ENCODE results near the gene MYO5A.
A peak's percentile ranks its signal among the peaks of the same experiment; 100 is the strongest.

Gene MYO5A

DNA sequence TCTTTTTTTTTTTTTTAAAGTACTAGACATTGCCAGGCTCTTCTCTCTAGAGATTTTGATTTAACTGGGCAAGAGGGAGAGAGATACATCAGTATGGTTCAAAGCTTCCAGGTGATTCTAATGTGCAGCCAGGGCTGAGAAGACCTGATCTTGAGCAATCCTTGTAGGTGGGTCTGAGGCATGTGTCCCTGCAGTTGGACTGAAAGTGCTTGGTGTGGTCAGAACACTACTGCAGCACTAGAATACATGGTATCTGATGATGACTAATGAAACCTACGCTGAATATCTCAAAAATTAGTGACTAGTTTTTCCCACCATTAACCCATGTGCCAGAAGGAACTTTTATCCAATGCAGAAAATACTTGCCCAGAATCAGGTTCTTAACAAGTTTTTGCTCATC, 198.7 kb downstream of the MYO5A start:
- no peak for DNase-seq (ENCODE audit: low read depth, low spot score)

DNA sequence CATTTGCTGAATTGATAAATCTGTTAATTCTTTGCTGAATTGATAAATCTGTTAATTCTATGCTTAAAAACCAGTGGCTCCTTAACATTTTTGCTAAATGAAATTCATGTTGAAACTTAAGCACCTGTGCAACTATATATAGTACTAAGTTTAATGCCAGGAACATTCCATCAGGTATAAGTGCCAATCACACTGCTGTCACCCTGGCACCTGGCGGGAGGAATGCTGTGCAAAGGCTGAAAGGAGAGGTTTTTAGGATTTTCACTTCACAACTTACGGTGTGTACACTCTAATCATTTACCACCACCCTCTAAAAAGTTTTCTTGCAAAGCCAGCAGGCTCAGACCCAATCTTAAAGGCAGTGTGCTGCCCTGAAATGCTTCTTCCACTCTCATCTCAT, 199.5 kb downstream of the MYO5A start:
- no peak for DNase-seq (ENCODE audit: low read depth, low spot score)

- no peak for DNase-seq (ENCODE audit: low read depth, low spot score)
Measured at GRCh38 chr15:52328680-52329079, 200.0 kb downstream of the MYO5A start.

- no peak for DNase-seq (ENCODE audit: low read depth, low spot score)
Measured at GRCh38 chr15:52326756-52327155, 201.9 kb downstream of the MYO5A start.

GRCh38 chr15:52324109-52324508, 204.6 kb downstream of the MYO5A start:
- DNase-seq (ENCODE audit: low read depth, low spot score), result no peak

DNA sequence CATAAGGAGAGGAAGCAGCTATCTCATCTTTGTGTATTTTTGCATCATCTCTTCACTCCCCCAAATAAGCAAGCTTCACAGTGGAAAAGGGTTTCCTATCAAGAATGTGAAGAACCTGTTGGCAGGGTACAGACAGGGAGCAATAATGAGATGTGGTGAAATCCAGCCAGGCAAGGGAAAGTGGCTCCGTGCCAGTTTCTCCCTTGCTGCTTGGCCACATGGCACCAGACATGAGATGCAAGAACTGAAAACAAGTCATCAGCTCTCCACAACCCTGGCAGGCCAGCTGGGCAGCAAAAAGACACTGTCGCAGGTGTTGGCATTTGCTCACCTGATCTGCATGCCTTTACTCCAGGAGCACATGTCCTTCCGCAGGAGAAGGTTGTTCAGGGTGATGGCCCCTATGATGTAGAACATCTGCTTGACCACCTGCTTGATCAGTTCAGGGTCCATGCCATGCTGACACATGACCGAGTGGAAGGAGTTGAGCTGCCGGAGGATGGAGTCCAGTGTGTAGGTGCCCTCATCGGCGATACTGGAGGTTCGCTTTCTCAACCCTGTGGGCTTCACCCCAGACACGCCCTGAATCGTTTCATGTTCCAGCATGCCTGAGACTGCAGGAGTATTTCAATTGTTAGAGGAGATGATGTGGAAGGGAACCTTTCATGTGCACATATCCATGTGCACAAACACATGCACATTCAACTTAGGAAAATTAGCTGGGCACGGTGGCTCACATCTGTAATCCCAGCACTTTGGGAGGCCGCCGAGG, 209.8 kb downstream of the MYO5A start:
- no peak for DNase-seq (ENCODE audit: low read depth, low spot score)

DNA sequence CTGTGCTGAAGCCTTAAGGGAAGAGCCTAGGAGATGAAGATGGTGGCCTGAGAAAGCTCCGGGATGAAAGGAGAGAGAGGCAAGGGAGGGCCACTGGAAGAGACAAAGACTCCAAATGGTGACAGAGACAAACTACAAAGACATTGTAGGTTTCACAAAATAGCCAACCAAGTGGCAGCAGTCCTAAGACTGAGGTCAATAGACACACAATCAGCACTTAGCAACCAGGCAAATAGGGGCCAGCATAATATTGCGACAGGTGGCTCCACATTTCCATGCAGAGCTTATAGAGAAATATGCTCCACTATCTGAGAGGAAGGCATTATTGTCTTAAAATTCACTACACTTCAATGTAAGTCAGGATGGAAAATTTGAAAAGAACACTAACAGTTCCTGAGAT, 211.0 kb downstream of the MYO5A start:
- DNase-seq (ENCODE audit: low read depth, low spot score), result no peak

- no peak for DNase-seq (ENCODE audit: low read depth, low spot score)
Measured at GRCh38 chr15:52317022-52317421, 211.7 kb downstream of the MYO5A start.

DNA sequence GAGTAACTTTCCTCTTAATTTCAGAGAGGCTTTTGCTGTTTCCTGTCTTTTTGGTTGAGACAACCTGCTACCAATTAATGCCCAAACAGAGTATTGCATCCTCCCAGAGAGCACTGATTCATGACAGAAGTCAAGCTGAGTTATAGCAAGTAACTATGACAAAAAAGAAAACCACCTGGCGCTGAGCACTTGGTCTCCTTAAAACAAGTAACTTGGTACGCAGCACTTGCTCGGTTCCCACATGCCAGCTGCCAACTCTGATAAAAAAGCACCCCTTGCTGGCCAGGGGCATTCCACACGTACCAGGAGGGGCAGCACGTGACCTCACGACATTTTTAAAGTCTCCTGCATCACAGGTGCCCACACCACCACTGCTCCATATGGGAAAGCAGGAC, 219.5 kb downstream of the MYO5A start:
- DNase-seq (ENCODE audit: low read depth, low spot score), result no peak

DNA sequence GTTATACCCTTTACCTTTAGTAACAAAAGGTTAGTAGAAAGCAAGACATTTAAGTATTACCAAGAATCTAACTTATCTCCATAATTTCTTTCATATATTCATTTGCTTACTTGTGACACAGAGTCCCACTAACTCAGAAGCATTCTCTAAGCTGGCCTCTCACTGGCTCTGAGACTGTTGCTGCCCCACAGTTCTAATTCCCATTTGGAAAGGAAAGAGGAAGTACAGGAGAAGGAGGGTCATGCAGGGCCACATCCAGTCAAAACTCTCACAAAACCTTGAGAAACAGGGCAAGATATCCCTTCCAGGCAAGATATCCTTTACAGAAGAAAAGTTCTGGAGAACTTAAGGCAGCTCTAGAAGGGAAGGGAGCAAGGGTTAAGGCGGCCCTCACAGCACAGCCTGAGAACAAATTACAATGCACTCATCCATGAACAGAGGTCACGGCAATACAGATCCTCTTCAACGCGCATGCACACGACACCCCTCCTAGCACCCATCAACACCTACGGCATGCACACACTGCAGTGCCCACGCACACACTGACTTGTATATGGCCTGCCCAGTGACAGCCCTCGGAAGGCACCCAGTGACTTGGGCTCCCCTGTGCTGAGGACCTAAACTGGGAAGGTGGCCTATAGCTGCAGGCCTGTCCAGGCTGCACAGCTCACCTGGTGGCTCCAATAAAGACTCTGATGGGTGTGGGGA, 220.1 kb downstream of the MYO5A start:
- no peak for DNase-seq (ENCODE audit: low read depth, low spot score)

- no peak for DNase-seq (ENCODE audit: low read depth, low spot score)
Measured at GRCh38 chr15:52307847-52308246, 220.8 kb downstream of the MYO5A start.

DNA sequence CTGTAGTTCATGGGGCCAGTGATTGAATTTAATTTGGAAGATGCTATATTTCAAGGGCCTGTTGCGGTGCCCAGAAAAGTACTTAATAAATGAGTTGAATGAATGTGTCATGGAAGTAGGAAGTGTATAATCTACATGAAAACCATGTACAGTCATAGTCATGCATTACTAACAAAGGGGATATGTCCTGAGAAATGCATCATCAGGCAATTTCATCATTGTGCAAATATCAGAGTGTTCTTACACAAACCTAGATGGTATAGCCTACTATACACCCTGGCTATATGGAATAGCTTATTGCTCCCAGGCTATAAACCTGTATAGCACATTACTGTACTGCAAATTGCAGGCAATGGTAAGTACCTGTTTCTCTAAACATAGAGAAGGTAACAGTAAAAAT, 222.4 kb downstream of the MYO5A start:
- DNase-seq (ENCODE audit: low read depth, low spot score), result no peak

DNA sequence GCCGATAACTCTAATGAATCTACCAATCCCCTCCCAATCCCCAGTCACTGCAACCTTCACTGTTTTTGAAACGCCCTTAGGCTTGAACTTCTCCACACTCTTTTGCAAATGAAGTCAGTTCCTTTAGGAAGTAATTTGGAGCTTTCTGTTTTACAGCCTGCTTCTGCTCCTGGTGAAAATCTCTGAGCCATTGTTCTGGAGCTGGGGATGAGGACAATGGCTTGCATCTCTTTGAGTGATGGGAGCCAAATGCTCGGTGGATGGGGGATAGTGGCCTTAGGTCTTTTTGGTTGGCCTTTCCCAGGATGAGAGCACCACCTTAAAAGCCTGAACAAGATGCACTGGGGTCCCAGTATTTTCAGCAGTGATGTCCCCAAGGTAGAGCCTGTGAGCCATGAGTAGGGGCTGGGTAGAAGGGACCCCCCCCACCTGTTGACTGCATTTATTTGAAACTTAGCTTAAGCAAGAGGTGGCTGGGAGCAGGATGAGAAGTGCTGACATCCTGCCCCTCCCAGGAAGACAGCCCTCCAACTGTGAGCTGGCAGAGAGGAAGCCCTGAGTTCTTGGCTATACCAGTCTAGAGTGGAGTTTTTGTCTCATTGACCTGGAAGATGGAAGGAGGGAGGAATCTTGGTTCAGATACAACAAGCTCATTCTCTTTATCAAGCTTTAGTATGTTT, 225.4 kb downstream of the MYO5A start:
- DNase-seq (ENCODE audit: low read depth, low spot score), result peak; percentile 62

DNA sequence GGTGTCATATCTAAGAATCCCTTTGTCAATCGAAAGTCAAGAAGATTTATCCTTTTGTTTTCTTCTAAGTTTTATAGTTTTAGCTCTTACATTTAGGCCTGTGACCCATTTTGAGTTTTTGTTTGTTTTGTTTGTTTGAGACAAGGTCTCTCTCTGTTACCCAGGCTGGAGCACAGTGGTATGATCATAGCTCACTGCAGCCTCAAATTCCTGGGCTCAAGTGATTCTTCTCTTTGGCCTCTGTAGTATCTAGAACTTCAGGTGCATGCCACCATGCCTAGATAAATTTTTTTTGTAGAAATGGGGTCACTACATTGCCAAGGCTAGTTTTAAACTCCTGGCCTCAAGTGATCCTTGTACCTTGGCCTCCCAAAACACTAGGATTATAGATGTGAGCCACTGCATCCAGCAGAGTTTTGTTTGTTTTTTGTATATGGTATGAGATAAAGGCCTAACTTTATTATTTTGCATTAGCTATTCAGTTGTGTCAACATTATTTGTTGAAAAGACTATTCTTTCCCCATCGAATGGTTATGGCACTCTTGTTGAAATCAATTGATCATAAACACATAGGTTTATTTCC, 227.3 kb downstream of the MYO5A start:
- DNase-seq (ENCODE audit: low read depth, low spot score), result no peak

DNA sequence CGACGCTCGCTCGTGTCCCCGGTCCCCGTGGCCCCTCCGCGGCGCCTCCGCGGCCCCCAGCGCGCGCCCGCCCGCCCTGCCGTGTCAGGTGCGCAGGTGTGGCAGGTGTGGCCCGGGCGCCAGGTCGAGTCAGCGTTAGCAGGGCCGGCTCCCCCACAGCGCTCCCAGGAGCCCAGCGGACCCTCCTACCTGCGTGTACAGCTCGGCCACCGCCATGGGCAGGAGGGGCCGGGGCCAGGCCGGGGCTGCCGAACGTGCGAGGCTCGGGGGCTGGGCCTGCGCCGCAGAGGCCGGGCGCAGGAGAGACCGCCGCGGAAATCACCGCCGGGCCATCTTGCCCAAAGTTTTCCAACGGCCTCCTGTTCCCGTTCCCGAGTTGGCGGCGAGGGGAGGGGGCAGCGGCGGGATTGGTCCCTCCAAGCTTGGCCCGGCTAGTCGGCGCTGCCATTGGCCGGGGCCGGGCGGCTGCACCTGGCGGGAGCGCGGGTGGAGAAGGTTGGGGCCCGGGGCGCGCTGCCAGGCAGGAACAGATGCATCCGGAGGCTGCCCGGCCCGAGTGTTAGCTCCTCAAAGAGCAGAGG, 233.2 kb downstream of the MYO5A start, which contains the start of gene MYO5C:
Gene MYO5C, minus strand, starts transcription at position 384 of the 581 bp plus-strand sequence. Its CDS starts 168 bp downstream, at position 216.
- peak; percentile 80 for DNase-seq (ENCODE audit: low read depth, low spot score)

GRCh38 chr15:52294881-52295420, 233.7 kb downstream of the MYO5A start:
- DNase-seq (ENCODE audit: low read depth, low spot score), result no peak

GRCh38 chr15:52292780-52293392, 235.8 kb downstream of the MYO5A start:
- DNase-seq (ENCODE audit: low read depth, low spot score), result no peak

DNA sequence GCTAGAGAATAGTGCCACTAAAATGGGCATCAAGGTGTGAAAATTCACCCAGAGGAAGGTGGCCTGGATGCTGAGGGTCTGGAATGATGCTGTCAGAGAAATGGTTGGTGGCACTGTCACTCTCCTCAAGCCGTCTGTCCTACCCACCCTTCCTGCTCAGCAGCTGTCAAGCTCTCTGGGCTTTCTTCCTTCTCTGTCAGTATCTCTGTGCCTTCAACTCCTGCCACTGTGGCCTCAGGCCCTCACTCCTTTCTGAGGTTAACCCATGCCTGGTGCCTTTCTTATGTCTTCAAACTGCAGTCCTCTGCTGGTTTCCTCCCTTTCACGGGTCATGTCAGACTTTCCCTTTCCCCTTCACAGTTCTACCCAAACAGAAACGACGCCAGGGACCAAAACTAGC, 237.5 kb downstream of the MYO5A start:
- DNase-seq (ENCODE audit: low read depth, low spot score), result no peak

DNA sequence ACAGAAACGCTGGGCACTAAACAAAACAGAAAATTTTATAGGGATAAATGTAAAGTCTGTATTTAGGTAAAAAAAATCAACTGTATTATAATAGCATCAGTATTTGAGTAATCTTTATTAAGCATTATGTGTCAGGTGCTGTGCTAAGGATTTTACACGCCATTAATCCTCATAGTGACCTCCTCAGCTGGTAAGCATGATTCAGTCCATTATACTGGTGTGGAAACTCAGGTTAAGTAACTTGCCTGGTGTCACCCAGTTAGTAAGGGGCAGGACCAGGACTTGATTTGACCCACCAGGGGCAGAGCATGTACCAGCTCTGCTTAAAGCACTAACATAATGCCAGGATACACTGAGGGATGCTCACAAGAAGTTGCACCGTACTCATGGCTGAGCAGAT, 237.9 kb downstream of the MYO5A start:
- no peak for DNase-seq (ENCODE audit: low read depth, low spot score)

- DNase-seq (ENCODE audit: low read depth, low spot score), result no peak
Measured at GRCh38 chr15:52290329-52290728, 238.4 kb downstream of the MYO5A start.

GRCh38 chr15:52289629-52290081, 239.0 kb downstream of the MYO5A start:
- DNase-seq (ENCODE audit: low read depth, low spot score), result peak; percentile 54

Measured in ELF-1 (cell line).